T-helper 17 cell (primary cell): ENCODE data around the gene MAGI1. TPM values are rescaled to one million over a fixed set of nuclear protein-coding genes. Genes with fewer than 3 reads are reported as not detected.
"Not testable (repeated sequence)": the region's sequence is repeated elsewhere in the genome, so short reads cannot be mapped to it uniquely, and the experiment has no call there.

ENCODE experiments used
- ATAC-seq: fragments of 150-1000 bp; cut with Tn5 transposase; 2 replicates; pipeline ENCODE4 v1.10.0; 2021; ENCODE audit warnings: mild to moderate bottlenecking, moderate library complexity
- DNase-seq, 3 donors: peaks; one replicate each; pipeline versions ENCODE4 v3.0.0 to v3.0.0-alpha.2; 2020 to 2021
- H3K9me3 ChIP-seq: one replicate; pipeline ENCODE4 v1.7.0; 2013; ENCODE audit warnings: low read length, mild to moderate bottlenecking; ENCODE audit not compliant: control insufficient read depth, poor library complexity, severe bottlenecking
- H3K27ac Mint-ChIP-seq: one replicate; pipeline ENCODE4 v1.8.0; 2022; ENCODE audit warnings: mild to moderate bottlenecking, moderate library complexity, mixed read lengths
- H3K27me3 Mint-ChIP-seq: one replicate; pipeline ENCODE4 v1.8.0; 2022; ENCODE audit warnings: mixed read lengths
- H3K36me3 Mint-ChIP-seq: one replicate; pipeline ENCODE4 v1.8.0; 2022; ENCODE audit warnings: low read depth, mixed read lengths
- H3K4me1 Mint-ChIP-seq: one replicate; pipeline ENCODE4 v1.8.0; 2022; ENCODE audit warnings: mild to moderate bottlenecking, mixed read lengths
- H3K4me3 Mint-ChIP-seq: one replicate; pipeline ENCODE4 v1.8.0; 2022; ENCODE audit warnings: mild to moderate bottlenecking, moderate library complexity, mixed read lengths
- total RNA-seq, 4 donors: library from RNA in 2 of 4; stranded (reverse) in 2 of 4; gene quantifications; one replicate each; pipeline ENCODE4 v1.2.3 and lab custom pipeline; 2022 to 2026

Gene MAGI1
- total RNA-seq, 2 donors from 2014 or later, result not detected

GRCh38 chr3:65578861-65579260, 459.9 kb downstream of the MAGI1 start:
- Mint-ChIP-seq H3K4me3 (no peak overlapping the region), H3K27me3 (no peaks in the 10 kb centered on the region), H3K27ac (no peak overlapping the region), H3K36me3 (no peaks in the 10 kb centered on the region), H3K4me1 (no peaks in the 10 kb centered on the region)
- no peak for DNase-seq
- ATAC-seq, result no peak
- no peaks in the 10 kb centered on the region for H3K9me3 ChIP-seq

GRCh38 chr3:65577843-65578430, 460.8 kb downstream of the MAGI1 start:
- DNase-seq, result no peak
- Mint-ChIP-seq H3K36me3 (no peaks in the 10 kb centered on the region), H3K4me3 (no peak overlapping the region), H3K27me3 (no peaks in the 10 kb centered on the region), H3K4me1 (no peaks in the 10 kb centered on the region), H3K27ac (no peak overlapping the region)
- H3K9me3 ChIP-seq, result no peaks in the 10 kb centered on the region
- ATAC-seq, result no peak

GRCh38 chr3:65576966-65577365, 461.8 kb downstream of the MAGI1 start:
- Mint-ChIP-seq H3K36me3 (no peaks in the 10 kb centered on the region), H3K27ac (no peak overlapping the region), H3K4me3 (no peak overlapping the region), H3K4me1 (no peaks in the 10 kb centered on the region), H3K27me3 (no peaks in the 10 kb centered on the region)
- DNase-seq (no peak), ATAC-seq (no peak)
- no peaks in the 10 kb centered on the region for H3K9me3 ChIP-seq

GRCh38 chr3:65576228-65576627, 462.5 kb downstream of the MAGI1 start:
- no peaks in the 10 kb centered on the region for H3K27me3 Mint-ChIP-seq
- H3K4me1 Mint-ChIP-seq, result no peaks in the 10 kb centered on the region
- DNase-seq (no peak), ATAC-seq (no peak)
- no peak overlapping the region for H3K27ac Mint-ChIP-seq
- H3K4me3 Mint-ChIP-seq, result no peak overlapping the region
- H3K36me3 Mint-ChIP-seq, result no peaks in the 10 kb centered on the region
- no peaks in the 10 kb centered on the region for H3K9me3 ChIP-seq

- Mint-ChIP-seq H3K4me3 (no peak overlapping the region), H3K36me3 (no peaks in the 10 kb centered on the region), H3K27ac (no peak overlapping the region), H3K27me3 (no peaks in the 10 kb centered on the region), H3K4me1 (no peaks in the 10 kb centered on the region)
- H3K9me3 ChIP-seq, result no peaks in the 10 kb centered on the region
- DNase-seq (no peak), ATAC-seq (no peak)
These were observed 463.3 kb downstream of the MAGI1 start for GRCh38 chr3:65575376-65575840.

- ATAC-seq, result no peak
- DNase-seq, result no peak
- Mint-ChIP-seq H3K27ac (no peak overlapping the region), H3K4me3 (no peak overlapping the region), H3K4me1 (no peaks in the 10 kb centered on the region), H3K27me3 (no peaks in the 10 kb centered on the region), H3K36me3 (no peaks in the 10 kb centered on the region)
- no peaks in the 10 kb centered on the region for H3K9me3 ChIP-seq
These were observed 465.1 kb downstream of the MAGI1 start for GRCh38 chr3:65573548-65574116.

- H3K4me3 Mint-ChIP-seq, result no peak overlapping the region
- no peaks in the 10 kb centered on the region for H3K4me1 Mint-ChIP-seq
- H3K9me3 ChIP-seq, result no peaks in the 10 kb centered on the region
- no peaks in the 10 kb centered on the region for H3K36me3 Mint-ChIP-seq
- DNase-seq, result no peak
- no peak for ATAC-seq
- H3K27me3 Mint-ChIP-seq, result no peaks in the 10 kb centered on the region
- H3K27ac Mint-ChIP-seq, result no peak overlapping the region
These were observed 466.4 kb downstream of the MAGI1 start for GRCh38 chr3:65572175-65572777.

- H3K27ac Mint-ChIP-seq, result no peak overlapping the region
- DNase-seq (no peak), ATAC-seq (no peak)
- no peaks in the 10 kb centered on the region for H3K4me1 Mint-ChIP-seq
- no peaks in the 10 kb centered on the region for H3K36me3 Mint-ChIP-seq
- H3K9me3 ChIP-seq, result no peaks in the 10 kb centered on the region
- H3K4me3 Mint-ChIP-seq, result no peak overlapping the region
- H3K27me3 Mint-ChIP-seq, result no peaks in the 10 kb centered on the region
These were observed 468.8 kb downstream of the MAGI1 start for GRCh38 chr3:65569845-65570405.

GRCh38 chr3:65569129-65569528, 469.6 kb downstream of the MAGI1 start:
- H3K4me1 Mint-ChIP-seq, result no peaks in the 10 kb centered on the region
- no peaks in the 10 kb centered on the region for H3K9me3 ChIP-seq
- no peaks in the 10 kb centered on the region for H3K27me3 Mint-ChIP-seq
- no peak overlapping the region for H3K4me3 Mint-ChIP-seq
- no peaks in the 10 kb centered on the region for H3K36me3 Mint-ChIP-seq
- DNase-seq (no peak), ATAC-seq (no peak)
- H3K27ac Mint-ChIP-seq, result no peak overlapping the region

- H3K27ac Mint-ChIP-seq, result no peak overlapping the region
- no peaks in the 10 kb centered on the region for H3K27me3 Mint-ChIP-seq
- no peaks in the 10 kb centered on the region for H3K9me3 ChIP-seq
- no peak for DNase-seq
- no peak overlapping the region for H3K4me3 Mint-ChIP-seq
- ATAC-seq, result no peak
- no peaks in the 10 kb centered on the region for H3K36me3 Mint-ChIP-seq
- no peaks in the 10 kb centered on the region for H3K4me1 Mint-ChIP-seq
These were observed 470.2 kb downstream of the MAGI1 start for GRCh38 chr3:65568497-65568896.

- not testable (repeated sequence) for H3K27ac Mint-ChIP-seq
These were observed 473.0 kb downstream of the MAGI1 start for GRCh38 chr3:65565744-65566143.

GRCh38 chr3:65564483-65564882, 474.2 kb downstream of the MAGI1 start:
- ATAC-seq (no peak), DNase-seq (no peak)
- no peaks in the 10 kb centered on the region for H3K27me3 Mint-ChIP-seq
- H3K9me3 ChIP-seq, result no peaks in the 10 kb centered on the region
- H3K4me1 Mint-ChIP-seq, result no peaks in the 10 kb centered on the region
- no peak overlapping the region for H3K27ac Mint-ChIP-seq
- H3K4me3 Mint-ChIP-seq, result no peak overlapping the region
- no peaks in the 10 kb centered on the region for H3K36me3 Mint-ChIP-seq

More at GRCh38 chr3:65565744-65566143, 473.0 kb downstream of the MAGI1 start:
- not testable (repeated sequence) for H3K4me3 Mint-ChIP-seq, ATAC-seq, DNase-seq, H3K4me1 Mint-ChIP-seq, H3K27me3 Mint-ChIP-seq, H3K9me3 ChIP-seq, H3K36me3 Mint-ChIP-seq

- Mint-ChIP-seq H3K27me3 (no peaks in the 10 kb centered on the region), H3K27ac (no peak overlapping the region), H3K36me3 (no peaks in the 10 kb centered on the region), H3K4me3 (no peak overlapping the region), H3K4me1 (no peaks in the 10 kb centered on the region)
- no peak for DNase-seq
- ATAC-seq, result no peak
- no peaks in the 10 kb centered on the region for H3K9me3 ChIP-seq
These were observed 474.9 kb downstream of the MAGI1 start for GRCh38 chr3:65563861-65564260.

GRCh38 chr3:65562447-65562846, 476.3 kb downstream of the MAGI1 start:
- DNase-seq, result no peak
- no peak for ATAC-seq
- Mint-ChIP-seq H3K27me3 (no peaks in the 10 kb centered on the region), H3K27ac (no peak overlapping the region), H3K4me1 (no peaks in the 10 kb centered on the region), H3K36me3 (no peaks in the 10 kb centered on the region), H3K4me3 (no peak overlapping the region)
- H3K9me3 ChIP-seq, result no peaks in the 10 kb centered on the region
